ENCODE data around the gene CMBL. TPM values are rescaled to one million over a fixed set of nuclear protein-coding genes. Genes with fewer than 3 reads are reported as not detected.

CMBL gene
- total and polyA plus RNA-seq, 2 donors (not counting 1 experiment from before 2014, with no cell fraction given), result not detected

DNA sequence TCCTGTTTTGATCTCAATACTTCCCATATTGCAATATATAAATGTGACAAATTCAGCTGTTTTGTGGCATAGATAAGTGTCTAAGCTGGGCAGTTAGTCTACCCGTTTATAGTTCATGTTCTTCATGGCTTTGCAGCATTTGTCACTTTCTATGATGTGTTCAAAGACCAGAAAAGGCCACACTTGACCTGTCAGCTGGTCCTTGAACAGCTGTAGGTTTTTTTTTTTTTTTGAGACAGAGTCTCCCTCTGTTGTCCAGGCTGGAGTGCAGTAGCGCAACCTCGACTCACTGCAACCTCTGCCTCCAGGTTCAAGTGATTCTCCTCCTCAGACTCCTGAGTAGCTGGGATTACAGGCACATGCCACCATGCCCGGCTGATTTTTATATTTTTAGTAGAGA lies 28.4 kb downstream of the CMBL start:
- Histone ChIP-seq H3K4me2 (replicated peaks; ENCODE audit: low read depth, low read length, poor library complexity, severe bottlenecking) (no peak overlapping the region), H2AFZ (ENCODE audit: insufficient read depth, low read depth, low read length, poor library complexity, severe bottlenecking) (no peak overlapping the region), H3K27me3 (replicated peaks in 1 of 4; ENCODE audit: control extremely low read depth in 1 of 4, control insufficient read depth in 3 of 4, insufficient read depth in 4 of 4, low read length in 3 of 4) (no peaks in the 10 kb centered on the region), H3K36me3 (replicated peaks in 1 of 2; ENCODE audit: control extremely low read depth in 1 of 2, control insufficient read depth in 1 of 2, extremely low read depth in 1 of 2, insufficient read depth in 2 of 2, low read length in 1 of 2) (no peaks in the 10 kb centered on the region), H3K79me2 (ENCODE audit: control insufficient read depth, insufficient read depth, low read length) (no peaks in the 10 kb centered on the region), H3K9ac (ENCODE audit: low read length) (no peak overlapping the region), H4K20me1 (ENCODE audit: control insufficient read depth, insufficient read depth, low read length, poor library complexity, severe bottlenecking) (no peaks in the 10 kb centered on the region), H3K27ac (ENCODE audit: low read length in 2 of 2) (no peak overlapping the region), H3K4me1 (ENCODE audit: control insufficient read depth in 2 of 2, insufficient read depth in 2 of 2, low read length in 2 of 2) (peaks cover 4 to 6% of the 10 kb centered on the region in 2 donors), H3K4me3 (ENCODE audit: control extremely low read depth in 1 of 5, extremely low read depth in 1 of 5, insufficient read depth in 1 of 5, low read depth in 2 of 5, low read length in 4 of 5) (no peak overlapping the region), H3K9me3 (ENCODE audit: control extremely low read depth in 1 of 3, control insufficient read depth in 2 of 3, insufficient read depth in 1 of 3, low read length in 2 of 3) (no peaks in the 10 kb centered on the region)
- intact Hi-C loops (cut with micrococcal nuclease), result no loop called here
- no CpG with 5 or more reads among the region's 4 CpGs for WGBS (ENCODE audit: insufficient coverage)
- TF ChIP-seq, protein P1, sequence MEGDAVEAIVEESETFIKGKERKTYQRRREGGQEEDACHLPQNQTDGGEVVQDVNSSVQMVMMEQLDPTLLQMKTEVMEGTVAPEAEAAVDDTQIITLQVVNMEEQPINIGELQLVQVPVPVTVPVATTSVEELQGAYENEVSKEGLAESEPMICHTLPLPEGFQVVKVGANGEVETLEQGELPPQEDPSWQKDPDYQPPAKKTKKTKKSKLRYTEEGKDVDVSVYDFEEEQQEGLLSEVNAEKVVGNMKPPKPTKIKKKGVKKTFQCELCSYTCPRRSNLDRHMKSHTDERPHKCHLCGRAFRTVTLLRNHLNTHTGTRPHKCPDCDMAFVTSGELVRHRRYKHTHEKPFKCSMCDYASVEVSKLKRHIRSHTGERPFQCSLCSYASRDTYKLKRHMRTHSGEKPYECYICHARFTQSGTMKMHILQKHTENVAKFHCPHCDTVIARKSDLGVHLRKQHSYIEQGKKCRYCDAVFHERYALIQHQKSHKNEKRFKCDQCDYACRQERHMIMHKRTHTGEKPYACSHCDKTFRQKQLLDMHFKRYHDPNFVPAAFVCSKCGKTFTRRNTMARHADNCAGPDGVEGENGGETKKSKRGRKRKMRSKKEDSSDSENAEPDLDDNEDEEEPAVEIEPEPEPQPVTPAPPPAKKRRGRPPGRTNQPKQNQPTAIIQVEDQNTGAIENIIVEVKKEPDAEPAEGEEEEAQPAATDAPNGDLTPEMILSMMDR (IDR thresholded peaks at IDR 0.05), result no peak
- TF ChIP-seq EZH2 (IDR thresholded peaks at IDR 0.05; ENCODE audit: borderline replicate concordance, insufficient read depth, low read depth, low read length, poor library complexity, severe bottlenecking), result no peak
- H3K27ac Mint-ChIP-seq, result no peak overlapping the region
- POLR2A ChIA-PET, result interaction anchor here (0.9 kb wide), 1 partner anchor 28 kb away, joined by 4 read pairs; the partner anchor contains the start of gene CMBL
- no peak overlapping the region for H3K4me3 Mint-ChIP-seq
- no peaks in the 10 kb centered on the region for H3K9me3 Mint-ChIP-seq (ENCODE audit: insufficient read depth)
- H3K27me3 Mint-ChIP-seq, result peaks cover 14% of the 10 kb centered on the region
- CTCF ChIA-PET, result interaction anchor here (0.7 kb wide), 2 partner anchors 15 to 851 kb away, joined by 3 read pairs; no protein-coding TSS in a partner anchor
- DNase-seq, result no peak
- ATAC-seq (ENCODE audit: low read depth), result no peak
- peaks cover 7% of the 10 kb centered on the region for H3K4me1 Mint-ChIP-seq

DNA sequence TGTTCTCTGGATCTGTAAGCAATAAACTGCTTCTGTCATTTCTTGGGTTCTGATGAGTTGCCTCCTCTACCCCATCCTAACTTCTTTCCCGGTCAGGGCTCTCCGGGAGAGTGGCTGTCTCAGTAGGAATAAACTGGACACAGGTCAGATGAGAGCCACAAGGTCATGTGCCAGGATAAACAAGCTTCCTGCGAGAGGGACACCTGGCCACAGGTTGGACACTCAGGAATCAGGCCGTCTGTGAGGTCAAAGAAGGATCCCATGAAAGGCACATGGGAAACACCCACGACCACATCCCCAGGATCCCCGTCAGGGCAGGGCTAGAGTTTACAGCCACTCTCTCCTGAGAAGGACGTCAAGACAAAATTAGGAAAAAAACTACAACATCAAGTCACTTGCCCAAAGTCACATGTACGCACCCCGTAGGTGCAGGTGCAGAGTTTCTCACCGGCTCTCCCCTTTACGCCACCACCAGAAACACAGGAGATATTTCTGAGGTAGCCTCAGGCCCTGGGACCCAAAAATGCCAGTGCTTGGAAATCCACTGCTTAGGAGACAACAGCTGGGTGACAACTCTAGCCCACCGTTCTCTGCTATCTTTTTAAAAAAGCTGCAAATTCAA lies 28.9 kb downstream of the CMBL start:
- intact Hi-C loops (cut with micrococcal nuclease), result no loop called here

More for the DNA sequence above, 28.9 kb downstream of the CMBL start:
- ChIA-PET CTCF (interaction anchor here (0.7 kb wide), 2 partner anchors 15 to 852 kb away, joined by 3 read pairs; no protein-coding TSS in a partner anchor), POLR2A (interaction anchor here (0.9 kb wide), 1 partner anchor 29 kb away, joined by 4 read pairs; the partner anchor contains the start of gene CMBL)
- peaks cover 2% of the 10 kb centered on the region for H3K4me1 Mint-ChIP-seq
- H3K4me1 ChIP-seq (ENCODE audit: control insufficient read depth in 2 of 2, insufficient read depth in 2 of 2, low read length in 2 of 2), result peaks cover 0 to under 1% of the 10 kb centered on the region in 2 donors
- no peak overlapping the region for H3K27ac Mint-ChIP-seq
- DNase-seq (no peak), ATAC-seq (ENCODE audit: low read depth) (no peak)
- no peak overlapping the region for H3K4me3 ChIP-seq (ENCODE audit: control extremely low read depth in 1 of 5, extremely low read depth in 1 of 5, insufficient read depth in 1 of 5, low read depth in 2 of 5, low read length in 4 of 5)
- H3K4me3 Mint-ChIP-seq, result no peak overlapping the region
- H2AFZ ChIP-seq (ENCODE audit: insufficient read depth, low read depth, low read length, poor library complexity, severe bottlenecking), result no peak overlapping the region
- H3K9ac ChIP-seq (ENCODE audit: low read length), result no peak overlapping the region
- no peak overlapping the region for H3K27ac ChIP-seq (ENCODE audit: low read length in 2 of 2)
- no peak overlapping the region for H3K4me2 ChIP-seq (replicated peaks; ENCODE audit: low read depth, low read length, poor library complexity, severe bottlenecking)
- no peaks in the 10 kb centered on the region for H3K27me3 ChIP-seq (replicated peaks in 1 of 4; ENCODE audit: control extremely low read depth in 1 of 4, control insufficient read depth in 3 of 4, insufficient read depth in 4 of 4, low read length in 3 of 4)
- H3K9me3 Mint-ChIP-seq (ENCODE audit: insufficient read depth), result no peaks in the 10 kb centered on the region
- no peaks in the 10 kb centered on the region for H3K9me3 ChIP-seq (ENCODE audit: control extremely low read depth in 1 of 3, control insufficient read depth in 2 of 3, insufficient read depth in 1 of 3, low read length in 2 of 3)
- no peak for TF ChIP-seq EZH2 (IDR thresholded peaks at IDR 0.05; ENCODE audit: borderline replicate concordance, insufficient read depth, low read depth, low read length, poor library complexity, severe bottlenecking)
- TF ChIP-seq, protein P1 (IDR thresholded peaks at IDR 0.05), result no peak
- no peaks in the 10 kb centered on the region for H3K79me2 ChIP-seq (ENCODE audit: control insufficient read depth, insufficient read depth, low read length)
- peaks cover 18% of the 10 kb centered on the region for H3K27me3 Mint-ChIP-seq
- WGBS (ENCODE audit: insufficient coverage), result 95% methylated on average over 10 of the region's 12 CpGs
- H3K36me3 ChIP-seq (replicated peaks in 1 of 2; ENCODE audit: control extremely low read depth in 1 of 2, control insufficient read depth in 1 of 2, extremely low read depth in 1 of 2, insufficient read depth in 2 of 2, low read length in 1 of 2), result no peaks in the 10 kb centered on the region
- H4K20me1 ChIP-seq (ENCODE audit: control insufficient read depth, insufficient read depth, low read length, poor library complexity, severe bottlenecking), result no peaks in the 10 kb centered on the region

Measured in B cell (primary cell).